Lung microvascular endothelial cell (primary cell): Measurements from ENCODE around the gene PHLDA1. TPM values are rescaled to one million over a fixed set of nuclear protein-coding genes. Genes with fewer than 3 reads are reported as not detected.
"Not testable (repeated sequence)": the region's sequence is repeated elsewhere in the genome, so short reads cannot be mapped to it uniquely, and the experiment has no call there.

Experiments
- DNase-seq, 2 donors: peaks; one replicate each; pipeline versions ENCODE4 v3.0.0 to v3.0.0-alpha.2; 2010; ENCODE audit warnings: low read depth in 2 of 2
- total RNA-seq: library from RNA; depleted of rRNA; stranded (reverse); fragments of >200 nt; gene quantifications from 2 replicates; pipeline ENCODE4 v1.2.1, GENCODE V29; 2014

PHLDA1 gene
- total RNA-seq, 1 donor from 2014 or later: 16.1 TPM

GRCh38 chr12:75986001-75986746 lies 45.4 kb downstream of the PHLDA1 start:
- DNase-seq: peak in 1 of 2 donors; percentile 65

DNA sequence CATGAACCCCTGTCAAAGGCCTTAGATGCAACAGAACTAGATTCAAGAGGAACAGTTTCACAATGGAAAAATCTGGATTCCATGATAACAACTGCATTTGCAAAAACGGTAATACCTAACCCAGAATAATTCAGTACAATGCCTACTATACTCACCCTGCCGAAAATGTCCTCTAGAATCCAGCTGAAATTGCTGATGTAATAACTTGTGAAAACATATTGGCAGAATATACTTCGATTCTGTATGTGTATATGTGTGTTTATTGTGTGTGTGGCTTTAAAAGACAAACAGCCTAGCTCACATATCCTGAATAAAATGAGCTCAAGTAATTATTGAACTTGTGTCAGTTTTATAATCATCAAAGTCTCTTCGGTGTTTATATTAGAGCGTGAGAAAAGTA lies 46.0 kb downstream of the PHLDA1 start:
- DNase-seq: no peak

GRCh38 chr12:75984577-75985182 lies 46.9 kb downstream of the PHLDA1 start:
- no peak for DNase-seq

DNA sequence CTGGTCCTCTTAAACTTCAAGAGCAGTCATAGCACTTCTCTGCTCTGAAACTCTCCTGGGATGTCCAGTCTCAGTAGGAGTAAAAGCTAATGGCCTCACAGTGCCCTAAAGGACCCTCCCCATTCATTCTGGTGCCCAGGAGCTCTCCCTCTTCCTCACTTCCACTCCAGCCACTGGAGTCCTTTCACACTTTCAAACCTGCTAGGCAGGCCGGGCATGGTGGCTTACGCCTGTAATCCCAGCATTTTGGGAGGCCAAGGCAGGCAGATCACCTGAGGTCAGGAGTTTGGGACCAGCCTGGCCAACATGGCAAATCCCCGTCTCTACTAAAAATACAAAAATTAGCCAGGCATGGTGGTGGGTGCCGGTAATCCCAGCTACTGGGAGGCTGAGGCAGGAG lies 47.7 kb downstream of the PHLDA1 start:
- DNase-seq: not testable (repeated sequence)

- DNase-seq: peak in 1 of 2 donors; percentile 46
Observed at GRCh38 chr12:75982979-75983660, 48.5 kb downstream of the PHLDA1 start.

GRCh38 chr12:75982169-75982564 lies 49.4 kb downstream of the PHLDA1 start:
- peak in 1 of 2 donors; percentile 91 for DNase-seq

DNA sequence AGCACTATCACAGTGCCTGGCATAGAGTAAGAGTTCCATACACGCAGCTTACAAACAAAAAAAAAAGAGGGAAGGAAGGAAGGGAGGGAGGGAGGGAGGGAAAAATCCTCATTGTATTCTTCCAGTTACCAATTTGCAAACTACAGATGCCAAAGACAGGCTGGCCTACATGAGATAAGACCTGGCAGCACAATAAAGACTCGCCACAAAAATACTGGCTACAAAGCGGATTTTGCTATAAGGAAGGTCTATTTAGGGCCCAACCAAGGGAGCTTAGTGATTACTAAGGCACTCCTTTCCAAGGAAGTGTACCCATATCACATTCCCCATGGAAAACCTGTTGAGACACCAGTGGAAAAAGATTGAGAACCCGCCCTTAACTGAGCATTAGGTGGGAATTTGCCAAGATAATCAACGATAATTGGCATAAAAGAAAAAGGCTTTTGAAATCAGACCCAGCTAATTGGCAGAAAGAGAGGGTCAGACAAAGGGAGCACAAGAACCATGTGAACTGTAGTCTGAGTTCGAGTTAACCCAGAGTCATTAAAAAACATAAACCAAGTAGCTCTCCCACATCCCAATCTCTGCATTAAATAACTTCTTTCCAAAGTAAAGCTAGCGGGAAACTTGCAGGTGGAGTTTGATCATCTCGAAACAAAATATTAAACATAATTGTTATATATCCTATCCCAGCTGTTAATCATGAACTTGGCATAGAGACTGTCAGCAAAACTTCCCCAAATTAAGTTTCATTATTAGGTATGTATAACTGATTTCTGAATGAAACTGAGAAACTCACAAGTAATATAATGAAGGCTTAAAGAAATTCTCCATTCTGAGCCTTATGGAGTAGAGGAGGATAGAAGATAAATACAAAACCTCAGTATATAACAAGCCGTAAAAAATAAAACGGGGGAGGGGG lies 50.1 kb downstream of the PHLDA1 start:
- peak; percentile 45 to 65 for DNase-seq

- DNase-seq: peak; percentile 81 to 95
Observed at GRCh38 chr12:75979181-75979580, 52.4 kb downstream of the PHLDA1 start.

DNA sequence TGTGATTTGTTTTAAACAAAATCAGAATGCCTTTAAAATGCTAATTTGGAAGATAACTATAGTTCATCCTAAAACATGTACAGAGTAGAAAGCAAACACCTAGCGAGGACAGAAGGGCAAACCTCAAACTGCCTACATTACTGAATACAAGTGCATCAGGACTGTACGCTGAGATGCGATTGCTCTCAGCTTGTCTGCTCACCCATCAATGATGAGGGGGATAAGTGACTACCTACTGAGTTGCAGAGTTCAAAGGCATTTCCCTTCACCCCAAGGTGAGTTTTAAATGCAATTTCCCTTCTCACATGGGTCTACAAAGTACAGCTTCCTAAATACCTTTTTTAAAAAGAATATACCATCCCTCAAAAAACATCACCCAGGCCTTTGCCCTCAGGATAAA lies 52.9 kb downstream of the PHLDA1 start:
- peak in 1 of 2 donors; percentile 48 for DNase-seq

- peak; percentile 100 for DNase-seq
Observed at GRCh38 chr12:75977952-75978671, 53.5 kb downstream of the PHLDA1 start.

- no peak for DNase-seq
Observed at GRCh38 chr12:75977590-75977951, 54.0 kb downstream of the PHLDA1 start.

DNA sequence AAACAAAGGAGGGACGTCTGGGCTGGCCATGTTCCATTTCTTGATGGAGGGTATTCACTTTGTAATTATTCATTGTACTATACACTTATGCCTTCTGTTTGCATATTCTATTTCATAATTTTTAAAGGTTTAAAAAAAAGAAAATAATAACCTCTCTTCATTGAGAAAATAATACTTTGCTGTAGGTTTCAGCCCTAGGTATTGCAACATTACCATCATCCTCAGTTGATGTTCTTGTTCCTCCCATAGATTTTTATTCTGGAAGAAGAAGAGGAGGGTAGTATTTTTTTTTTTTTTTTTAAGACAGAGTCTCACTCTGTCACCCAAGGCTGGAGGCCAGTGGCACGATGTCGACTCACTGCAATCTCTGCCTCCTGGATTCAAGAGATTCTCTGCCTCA lies 54.7 kb downstream of the PHLDA1 start:
- DNase-seq: no peak

GRCh38 chr12:75976113-75976512 lies 55.5 kb downstream of the PHLDA1 start:
- DNase-seq: no peak

GRCh38 chr12:75975702-75976101 lies 55.9 kb downstream of the PHLDA1 start:
- no peak for DNase-seq

Other genes with a start within 250 kb of the PHLDA1 start
- 116 and 146 TPM in 2 replicates for gene NAP1L1, start 52.9 kb upstream of the PHLDA1 start, total RNA-seq